Kidney epithelial cell (primary cell): ENCODE results near the gene PRRT2. TPM values are rescaled to one million over a fixed set of nuclear protein-coding genes. Genes with fewer than 3 reads are reported as not detected.
A peak's percentile ranks its signal among the peaks of the same experiment; 100 is the strongest.

Source experiments
- DNase-seq: peaks from one replicate; pipeline ENCODE4 v3.0.0-alpha.2; 2010; ENCODE audit warnings: low read depth
- H3K27me3 ChIP-seq: 2 replicates; pipeline ENCODE4 v1.6.0; 2011; ENCODE audit warnings: low read length; ENCODE audit not compliant: control insufficient read depth, insufficient read depth
- H3K36me3 ChIP-seq: 2 replicates; pipeline ENCODE4 v1.5.1; 2011; ENCODE audit warnings: low read length; ENCODE audit not compliant: control insufficient read depth, insufficient read depth
- H3K4me3 ChIP-seq: 2 replicates; pipeline ENCODE4 v1.5.1; 2011; ENCODE audit warnings: low read depth, mild to moderate bottlenecking, control low read depth, low read length
- CTCF ChIP-seq: IDR thresholded peaks from 2 replicates; pipeline ENCODE4 v1.5.1; 2011; ENCODE audit warnings: mild to moderate bottlenecking, moderate library complexity, low read length, control low read depth, inconsistent platforms; ENCODE audit not compliant: insufficient read depth, poor library complexity, severe bottlenecking
- total RNA-seq: library from RNA; depleted of rRNA; stranded (reverse); fragments of >200 nt; gene quantifications from 2 replicates; pipeline ENCODE4 v1.2.3, GENCODE V29; 2015

Gene PRRT2
- total RNA-seq, 1 donor from 2014 or later: 0.29 TPM

GRCh38 chr16:29806641-29807425 lies 5.2 kb upstream of the PRRT2 start:
- Histone ChIP-seq H3K4me3 (peak overlapping the region; percentile 66), H3K27me3 (no peaks in the 10 kb centered on the region), H3K36me3 (peaks cover 5% of the 10 kb centered on the region)
- no peak for DNase-seq
- no peak for TF ChIP-seq CTCF

- Histone ChIP-seq H3K27me3 (no peaks in the 10 kb centered on the region), H3K36me3 (peaks cover 5% of the 10 kb centered on the region), H3K4me3 (peak overlapping the region; percentile 66)
- peak; percentile 50 for TF ChIP-seq CTCF
- no peak for DNase-seq
Observed at GRCh38 chr16:29807426-29808218, 4.4 kb upstream of the PRRT2 start.

- H3K4me3 ChIP-seq: peak overlapping the region; percentile 66
- no peak for TF ChIP-seq CTCF
- no peak for DNase-seq
- H3K27me3 ChIP-seq: no peaks in the 10 kb centered on the region
- H3K36me3 ChIP-seq: peaks cover 5% of the 10 kb centered on the region
Observed at GRCh38 chr16:29808219-29808900, 3.6 kb upstream of the PRRT2 start.

- Histone ChIP-seq H3K27me3 (no peaks in the 10 kb centered on the region), H3K36me3 (peaks cover 5% of the 10 kb centered on the region), H3K4me3 (no peak overlapping the region)
- no peak for DNase-seq
- TF ChIP-seq CTCF: no peak
Observed at GRCh38 chr16:29809031-29809747, 2.8 kb upstream of the PRRT2 start.

GRCh38 chr16:29809850-29810698 lies 1.9 kb upstream of the PRRT2 start:
- Histone ChIP-seq H3K27me3 (no peaks in the 10 kb centered on the region), H3K4me3 (no peak overlapping the region), H3K36me3 (peaks cover 5% of the 10 kb centered on the region)
- DNase-seq: no peak
- TF ChIP-seq CTCF: no peak
